Mesendoderm (in vitro differentiated cells): ENCODE data around the gene GLOD5.
A peak's percentile ranks its signal among the peaks of the same experiment; 100 is the strongest.

Experiments used
- DNase-seq: peaks from one replicate; pipeline ENCODE4 v3.0.0; 2013
- H2AK5ac ChIP-seq: 2 replicates; pipeline ENCODE4 v1.6.1; 2013; ENCODE audit warnings: low read length, inconsistent platforms
- H2BK120ac ChIP-seq: 2 replicates; pipeline ENCODE4 v1.6.1; 2013; ENCODE audit warnings: low read depth, mild to moderate bottlenecking, low read length, moderate library complexity, mixed read lengths
- H2BK15ac ChIP-seq: replicated peaks from 2 replicates; pipeline ENCODE4 v1.6.1; 2013; ENCODE audit warnings: low read depth, mild to moderate bottlenecking, moderate library complexity
- H2BK5ac ChIP-seq: 2 replicates; pipeline ENCODE4 v1.6.1; 2013; ENCODE audit warnings: low read length, inconsistent platforms
- H3K18ac ChIP-seq: 2 replicates; pipeline ENCODE4 v1.6.1; 2013; ENCODE audit warnings: mild to moderate bottlenecking, low read length, mixed read lengths
- H3K23ac ChIP-seq: one replicate; pipeline ENCODE4 v1.6.1; 2013; ENCODE audit warnings: low read length
- H3K27ac ChIP-seq: 2 replicates; pipeline ENCODE4 v1.5.1; 2013; ENCODE audit warnings: low read depth, mild to moderate bottlenecking, inconsistent platforms, low read length, moderate library complexity
- H3K27me3 ChIP-seq: 2 replicates; pipeline ENCODE4 v1.6.1; 2013; ENCODE audit warnings: low read length, control low read depth, mild to moderate bottlenecking, inconsistent platforms; ENCODE audit not compliant: insufficient read depth, poor library complexity
- H3K36me3 ChIP-seq: 2 replicates; pipeline ENCODE4 v1.6.1; 2013; ENCODE audit warnings: low read length, inconsistent platforms; ENCODE audit not compliant: control insufficient read depth, insufficient read depth
- H3K4ac ChIP-seq: one replicate; pipeline ENCODE4 v1.6.1; 2013; ENCODE audit warnings: low read depth, mild to moderate bottlenecking, low read length, moderate library complexity
- H3K4me1 ChIP-seq: 2 replicates; pipeline ENCODE4 v1.6.1; 2013; ENCODE audit warnings: low read depth, low read length, inconsistent platforms; ENCODE audit not compliant: control insufficient read depth
- H3K4me2 ChIP-seq: 2 replicates; pipeline ENCODE4 v1.6.1; 2013; ENCODE audit warnings: low read length
- H3K4me3 ChIP-seq: 2 replicates; pipeline ENCODE4 v1.5.1; 2013; ENCODE audit warnings: mild to moderate bottlenecking, low read length
- H3K56ac ChIP-seq: one replicate; pipeline ENCODE4 v1.6.1; 2013; ENCODE audit warnings: low read length
- H3K79me1 ChIP-seq: 2 replicates; pipeline ENCODE4 v1.6.1; 2013; ENCODE audit warnings: low read length, inconsistent platforms
- H3K79me2 ChIP-seq: 2 replicates; pipeline ENCODE4 v1.6.1; 2013; ENCODE audit warnings: mild to moderate bottlenecking, low read length; ENCODE audit not compliant: control insufficient read depth, insufficient read depth
- H3K9ac ChIP-seq: 2 replicates; pipeline ENCODE4 v1.6.1; 2013; ENCODE audit warnings: low read length, inconsistent platforms
- H4K5ac ChIP-seq: one replicate; pipeline ENCODE4 v1.6.1; 2013; ENCODE audit warnings: low read length
- H4K8ac ChIP-seq: one replicate; pipeline ENCODE4 v1.6.1; 2013; ENCODE audit warnings: low read depth, mild to moderate bottlenecking, control low read depth, low read length, moderate library complexity
- WGBS: extraction: QIAGEN DNeasy Blood & Tissue Kit; methylation state at CpG from one replicate; pipeline ENCODE4 v1.1.7; 2013; ENCODE audit warnings: low lambda C conversion rate, missing lambda C conversion rate; ENCODE audit not compliant: insufficient coverage; ENCODE audit errors: extremely low coverage; 5-methylcytosine and 5-hydroxymethylcytosine counted together

GLOD5 gene

DNA sequence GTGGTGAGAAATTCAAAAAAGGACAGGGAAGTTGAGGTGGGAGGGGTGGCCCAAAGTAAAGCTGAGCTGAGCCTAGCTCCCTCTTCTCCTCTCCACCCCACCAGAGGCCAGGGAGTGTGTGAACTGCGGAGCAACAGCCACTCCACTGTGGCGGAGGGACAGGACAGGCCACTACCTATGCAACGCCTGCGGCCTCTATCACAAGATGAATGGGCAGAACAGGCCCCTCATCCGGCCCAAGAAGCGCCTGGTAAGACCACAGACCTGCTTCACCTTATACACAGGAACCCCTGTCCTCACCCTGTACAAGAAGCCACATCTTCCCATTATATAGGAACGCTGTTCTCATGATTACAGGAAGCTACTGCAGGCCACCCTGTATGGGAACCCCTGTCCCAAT is 30.7 kb downstream of the GLOD5 start:
- no peak overlapping the region for H3K4ac ChIP-seq
- no peak overlapping the region for H3K4me2 ChIP-seq
- no peak overlapping the region for H3K4me3 ChIP-seq
- H2BK120ac ChIP-seq = no peak overlapping the region
- no peak overlapping the region for H3K56ac ChIP-seq
- H3K9ac ChIP-seq = no peak overlapping the region
- H3K4me1 ChIP-seq = no peaks in the 10 kb centered on the region
- H2AK5ac ChIP-seq = no peak overlapping the region
- H3K18ac ChIP-seq = no peak overlapping the region
- no peak overlapping the region for H2BK5ac ChIP-seq
- H3K79me1 ChIP-seq = no peaks in the 10 kb centered on the region
- H3K79me2 ChIP-seq = no peaks in the 10 kb centered on the region
- H3K36me3 ChIP-seq = no peaks in the 10 kb centered on the region
- no peak overlapping the region for H3K23ac ChIP-seq
- no CpG with 5 or more reads among the region's 7 CpGs for WGBS
- no peak overlapping the region for H2BK15ac ChIP-seq
- no peak overlapping the region for H4K8ac ChIP-seq
- no peak overlapping the region for H4K5ac ChIP-seq
- no peak for DNase-seq
- H3K27me3 ChIP-seq = no peaks in the 10 kb centered on the region
- H3K27ac ChIP-seq = no peak overlapping the region

DNA sequence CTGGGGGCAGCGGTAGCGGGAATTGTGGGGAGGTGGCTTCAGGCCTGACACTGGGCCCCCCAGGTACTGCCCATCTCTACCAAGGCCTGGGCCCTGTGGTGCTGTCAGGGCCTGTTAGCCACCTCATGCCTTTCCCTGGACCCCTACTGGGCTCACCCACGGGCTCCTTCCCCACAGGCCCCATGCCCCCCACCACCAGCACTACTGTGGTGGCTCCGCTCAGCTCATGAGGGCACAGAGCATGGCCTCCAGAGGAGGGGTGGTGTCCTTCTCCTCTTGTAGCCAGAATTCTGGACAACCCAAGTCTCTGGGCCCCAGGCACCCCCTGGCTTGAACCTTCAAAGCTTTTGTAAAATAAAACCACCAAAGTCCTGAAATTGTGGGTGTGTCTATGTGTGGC is 32.4 kb downstream of the GLOD5 start:
- Histone ChIP-seq H3K9ac (no peak overlapping the region), H2BK120ac (no peak overlapping the region), H2BK15ac (no peak overlapping the region), H3K18ac (no peak overlapping the region), H3K23ac (no peak overlapping the region), H3K36me3 (no peaks in the 10 kb centered on the region), H2AK5ac (no peak overlapping the region), H4K8ac (no peak overlapping the region), H3K4me1 (no peaks in the 10 kb centered on the region), H3K4me3 (no peak overlapping the region), H2BK5ac (no peak overlapping the region), H3K56ac (no peak overlapping the region), H3K27ac (no peak overlapping the region), H3K27me3 (no peaks in the 10 kb centered on the region), H3K4me2 (no peak overlapping the region), H3K79me2 (no peaks in the 10 kb centered on the region), H4K5ac (no peak overlapping the region), H3K4ac (no peak overlapping the region), H3K79me1 (no peaks in the 10 kb centered on the region)
- no peak for DNase-seq
- WGBS = no CpG with 5 or more reads among the region's 4 CpGs

DNA sequence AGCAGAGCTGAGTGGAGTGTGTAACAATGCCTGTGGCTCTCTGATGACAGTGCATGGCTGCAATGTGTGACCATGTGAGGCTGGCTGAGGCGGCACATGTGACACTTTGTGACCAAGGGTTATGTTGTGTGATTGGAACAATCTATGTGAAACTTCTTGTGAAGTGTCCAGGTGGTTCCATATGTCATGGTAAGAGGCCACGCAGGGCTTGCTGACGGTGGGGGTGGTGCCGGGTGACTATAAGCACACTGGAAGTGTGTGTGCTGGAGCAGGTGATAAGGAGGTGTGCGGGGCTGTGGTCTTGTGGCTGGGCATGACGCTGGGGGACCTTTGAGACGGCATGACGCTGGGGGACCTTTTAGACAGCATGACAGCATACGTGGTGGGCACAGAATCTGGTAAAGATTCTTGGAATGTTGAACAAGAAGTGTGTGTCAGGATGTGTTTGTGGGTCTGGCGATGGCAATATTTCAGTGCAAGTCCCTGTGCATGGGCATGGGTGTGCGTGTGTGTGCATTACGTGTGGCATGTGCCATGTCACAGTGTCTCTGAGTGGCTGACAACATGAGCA is 32.9 kb downstream of the GLOD5 start:
- DNase-seq = no peak
- no peak overlapping the region for H2BK120ac ChIP-seq
- H3K27ac ChIP-seq = no peak overlapping the region
- no peak overlapping the region for H3K9ac ChIP-seq
- H3K27me3 ChIP-seq = no peaks in the 10 kb centered on the region
- no peaks in the 10 kb centered on the region for H3K79me1 ChIP-seq
- H3K23ac ChIP-seq = no peak overlapping the region
- no peak overlapping the region for H3K4me2 ChIP-seq
- H2BK5ac ChIP-seq = no peak overlapping the region
- no peak overlapping the region for H4K8ac ChIP-seq
- no peaks in the 10 kb centered on the region for H3K79me2 ChIP-seq
- H2AK5ac ChIP-seq = no peak overlapping the region
- no peak overlapping the region for H4K5ac ChIP-seq
- H3K36me3 ChIP-seq = no peaks in the 10 kb centered on the region
- WGBS = no CpG with 5 or more reads among the region's 12 CpGs
- H3K4me1 ChIP-seq = no peaks in the 10 kb centered on the region
- no peak overlapping the region for H2BK15ac ChIP-seq
- no peak overlapping the region for H3K56ac ChIP-seq
- H3K18ac ChIP-seq = no peak overlapping the region
- H3K4me3 ChIP-seq = no peak overlapping the region
- no peak overlapping the region for H3K4ac ChIP-seq

DNA sequence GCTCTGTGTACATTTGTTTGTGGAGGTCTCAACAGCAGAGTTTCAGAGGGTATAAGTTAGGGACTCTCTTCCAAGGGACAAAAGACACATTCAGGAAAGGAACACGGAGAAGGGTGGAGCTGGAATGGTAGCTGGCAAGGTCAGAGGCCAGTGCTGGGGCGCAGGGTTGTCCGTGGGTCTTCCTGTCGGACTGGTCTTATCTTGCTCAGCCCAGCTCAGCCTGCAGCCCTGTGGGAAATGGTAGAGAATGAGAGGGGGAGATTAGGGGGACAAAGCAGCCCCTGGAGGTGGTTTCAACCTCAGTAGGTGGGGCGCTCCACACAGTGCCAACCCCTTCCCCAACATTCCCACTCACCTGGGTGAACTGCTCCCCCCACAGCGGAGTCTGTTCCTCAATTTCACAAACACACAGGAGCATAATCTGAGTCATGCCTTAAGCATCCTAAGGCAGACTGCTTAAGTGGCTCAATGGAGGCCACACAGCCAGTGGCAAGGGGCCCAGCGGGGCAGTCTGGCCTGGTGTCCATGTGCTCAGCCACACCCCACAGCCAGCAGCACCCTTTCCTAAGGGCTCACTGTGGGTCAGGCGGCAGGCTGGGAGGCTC is 33.5 kb downstream of the GLOD5 start:
- DNase-seq = peak; percentile 41
- H3K36me3 ChIP-seq = no peaks in the 10 kb centered on the region
- H3K27ac ChIP-seq = no peak overlapping the region
- H2BK120ac ChIP-seq = no peak overlapping the region
- H3K18ac ChIP-seq = no peak overlapping the region
- H3K4ac ChIP-seq = no peak overlapping the region
- no peaks in the 10 kb centered on the region for H3K79me2 ChIP-seq
- H3K9ac ChIP-seq = no peak overlapping the region
- no peak overlapping the region for H4K5ac ChIP-seq
- H3K27me3 ChIP-seq = no peaks in the 10 kb centered on the region
- no CpG with 5 or more reads among the region's 8 CpGs for WGBS
- H3K4me1 ChIP-seq = no peaks in the 10 kb centered on the region
- no peak overlapping the region for H3K4me2 ChIP-seq
- no peak overlapping the region for H2BK15ac ChIP-seq
- H3K4me3 ChIP-seq = no peak overlapping the region
- H3K79me1 ChIP-seq = no peaks in the 10 kb centered on the region
- H2BK5ac ChIP-seq = no peak overlapping the region
- H3K56ac ChIP-seq = no peak overlapping the region
- H3K23ac ChIP-seq = no peak overlapping the region
- H4K8ac ChIP-seq = no peak overlapping the region
- H2AK5ac ChIP-seq = no peak overlapping the region

DNA sequence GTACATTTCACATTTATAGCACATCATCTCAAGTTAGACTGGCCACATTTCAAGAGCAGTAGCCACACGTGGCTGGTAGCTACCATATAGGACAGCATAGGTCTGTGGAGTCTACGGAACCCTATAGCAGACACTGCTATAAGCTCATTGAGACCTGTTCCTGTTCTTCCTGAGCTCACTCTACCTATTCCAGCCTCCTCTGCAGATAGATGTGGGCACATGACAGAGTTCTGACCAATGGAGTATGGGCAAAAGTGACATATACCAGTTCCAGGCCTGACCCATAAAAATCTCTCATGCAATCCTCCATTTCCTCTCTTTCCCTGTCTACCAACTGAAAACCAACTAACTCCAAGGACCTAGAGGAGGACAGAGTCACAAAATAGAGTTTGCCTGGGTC is 36.8 kb downstream of the GLOD5 start:
- no peak overlapping the region for H2BK5ac ChIP-seq
- H4K8ac ChIP-seq = no peak overlapping the region
- H3K56ac ChIP-seq = no peak overlapping the region
- H3K4ac ChIP-seq = no peak overlapping the region
- H3K36me3 ChIP-seq = no peaks in the 10 kb centered on the region
- no peak overlapping the region for H3K18ac ChIP-seq
- H3K4me2 ChIP-seq = no peak overlapping the region
- no peak overlapping the region for H2BK15ac ChIP-seq
- H3K9ac ChIP-seq = no peak overlapping the region
- no peaks in the 10 kb centered on the region for H3K79me2 ChIP-seq
- WGBS = no CpG with 5 or more reads among the region's 2 CpGs
- no peaks in the 10 kb centered on the region for H3K27me3 ChIP-seq
- H3K23ac ChIP-seq = no peak overlapping the region
- H4K5ac ChIP-seq = no peak overlapping the region
- no peak overlapping the region for H2BK120ac ChIP-seq
- DNase-seq = no peak
- no peak overlapping the region for H2AK5ac ChIP-seq
- no peak overlapping the region for H3K27ac ChIP-seq
- no peak overlapping the region for H3K4me3 ChIP-seq
- H3K4me1 ChIP-seq = no peaks in the 10 kb centered on the region
- no peaks in the 10 kb centered on the region for H3K79me1 ChIP-seq
